ENCODE data around the gene LCLAT1. TPM values are rescaled to one million over a fixed set of nuclear protein-coding genes. Genes with fewer than 3 reads are reported as not detected.

The LCLAT1 gene
- polyA plus RNA-seq, 4 donors = 1.6 to 18.3 (median 7.1) TPM

DNA sequence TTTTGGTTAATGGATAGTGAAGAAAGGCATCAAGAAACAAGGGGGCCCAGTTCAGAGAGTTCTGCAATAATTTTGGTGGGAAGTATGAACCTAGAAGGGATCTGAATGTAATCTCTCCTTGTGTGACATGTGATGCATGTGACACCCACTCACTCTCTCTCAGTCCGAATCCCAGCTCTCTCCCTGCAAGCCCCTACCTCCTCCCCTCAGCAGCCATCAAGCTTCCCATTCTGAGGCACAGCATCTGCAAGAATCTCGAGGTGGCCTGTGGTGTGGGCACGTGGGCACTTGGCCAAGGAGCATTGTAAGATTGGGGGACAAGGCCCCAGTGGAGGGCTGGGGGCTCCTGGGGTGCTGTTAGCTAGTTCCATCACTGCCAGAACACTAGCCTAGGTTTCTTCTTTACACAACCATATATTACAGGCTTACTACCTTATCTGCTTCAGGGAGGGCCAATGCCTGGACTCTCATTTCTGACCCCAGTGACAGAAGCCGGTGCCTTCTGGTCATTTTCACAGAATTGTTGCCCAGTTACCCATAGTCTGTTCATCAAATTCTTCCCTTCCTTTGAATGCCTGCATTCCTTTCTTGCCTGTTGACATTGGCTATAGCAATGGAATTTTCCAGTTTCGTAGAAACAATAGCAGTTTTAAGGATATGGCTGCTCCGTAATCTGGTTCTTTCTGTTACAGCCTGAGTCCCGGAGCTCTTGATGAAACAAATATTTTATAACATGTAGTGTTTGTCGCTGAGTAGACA is 13.3 kb upstream of the LCLAT1 start:
- WGBS, 3 donors = 84 to 89% (median 86%) methylated on average over 8 of the region's 8 CpGs
- no peak for FAIRE-seq
- no peaks in the 10 kb centered on the region for H3K36me3 ChIP-seq (ENCODE audit: control insufficient read depth in 3 of 3, insufficient read depth in 2 of 3, low read depth in 1 of 3, low read length in 3 of 3)

DNA sequence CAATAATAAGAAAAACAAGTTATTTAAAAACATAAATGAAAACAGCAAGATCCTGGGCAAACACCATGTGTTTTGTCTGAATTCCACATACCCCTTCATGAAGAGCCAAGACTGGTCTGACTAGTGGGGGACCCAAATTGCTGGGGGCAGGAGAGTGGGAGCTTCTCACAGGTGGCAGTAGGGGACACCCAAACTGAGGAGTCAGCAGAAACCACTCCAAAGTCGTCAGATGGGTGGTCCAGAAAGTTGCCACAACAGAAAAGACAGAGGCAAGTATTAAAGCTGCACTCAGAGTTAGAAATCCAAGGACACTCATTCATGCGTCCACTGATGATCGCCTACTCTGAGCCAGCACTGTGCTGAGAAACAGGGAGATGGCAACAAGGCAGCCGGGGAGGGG is 12.3 kb upstream of the LCLAT1 start:
- Histone ChIP-seq H3K27ac (ENCODE audit: low read depth in 1 of 3, low read length in 2 of 3) (no peak overlapping the region), H3K4me3 (ENCODE audit: low read depth in 1 of 3, low read length in 3 of 3) (no peak overlapping the region), H3K27me3 (ENCODE audit: control insufficient read depth in 3 of 3, insufficient read depth in 3 of 3, low read length in 3 of 3) (no peaks in the 10 kb centered on the region), H3K9me3 (ENCODE audit: control insufficient read depth in 2 of 2, insufficient read depth in 1 of 2, low read depth in 1 of 2, low read length in 1 of 2) (peaks cover 0 to 3% of the 10 kb centered on the region in 2 donors), H3K36me3 (ENCODE audit: control insufficient read depth in 3 of 3, insufficient read depth in 2 of 3, low read depth in 1 of 3, low read length in 3 of 3) (no peaks in the 10 kb centered on the region), H3K4me1 (ENCODE audit: control insufficient read depth in 3 of 3, insufficient read depth in 2 of 3, low read depth in 1 of 3, low read length in 2 of 3) (no peaks in the 10 kb centered on the region)
- no peak for FAIRE-seq
- no peak for DNase-seq
- 92 to 96% (median 94%) methylated on average over 4 of the region's 4 CpGs for WGBS, 3 donors

More for the DNA sequence above, 13.3 kb upstream of the LCLAT1 start:
- DNase-seq = no peak
- Histone ChIP-seq H3K27ac (ENCODE audit: low read depth in 1 of 3, low read length in 2 of 3) (no peak overlapping the region), H3K27me3 (ENCODE audit: control insufficient read depth in 3 of 3, insufficient read depth in 3 of 3, low read length in 3 of 3) (no peaks in the 10 kb centered on the region), H3K4me1 (ENCODE audit: control insufficient read depth in 3 of 3, insufficient read depth in 2 of 3, low read depth in 1 of 3, low read length in 2 of 3) (no peaks in the 10 kb centered on the region), H3K4me3 (ENCODE audit: low read depth in 1 of 3, low read length in 3 of 3) (no peak overlapping the region), H3K9me3 (ENCODE audit: control insufficient read depth in 2 of 2, insufficient read depth in 1 of 2, low read depth in 1 of 2, low read length in 1 of 2) (peaks cover 0 to 3% of the 10 kb centered on the region in 2 donors)

DNA sequence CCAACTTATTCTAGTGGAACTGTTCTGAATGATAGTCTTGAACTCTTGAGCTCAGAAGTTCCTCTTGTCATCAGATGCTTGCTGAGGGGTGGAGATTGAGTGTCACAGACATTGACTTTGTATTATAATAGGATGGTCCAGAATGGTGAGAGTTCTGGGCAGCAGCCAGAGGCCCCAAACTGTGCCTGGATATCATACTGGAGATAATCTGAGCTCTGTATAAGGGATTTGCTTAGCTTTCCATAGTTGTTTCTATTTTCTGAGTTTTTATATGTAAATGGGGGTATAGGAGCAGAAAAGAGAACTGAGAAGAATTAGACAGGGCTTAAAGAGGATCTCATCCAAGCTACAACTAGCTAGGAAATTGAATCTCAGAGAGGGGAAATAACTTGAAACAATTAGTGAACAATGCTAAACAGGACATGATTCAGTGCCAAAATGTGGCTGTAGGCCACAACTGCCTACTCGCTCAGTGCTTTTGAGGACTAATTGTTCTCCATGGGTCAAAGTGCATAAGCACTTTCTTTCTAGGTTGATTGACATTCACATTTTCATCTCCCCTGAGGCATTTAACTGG is 10.1 kb upstream of the LCLAT1 start:
- H3K27ac ChIP-seq (ENCODE audit: low read depth in 1 of 3, low read length in 2 of 3) = no peak overlapping the region
- peaks cover 0 to 3% of the 10 kb centered on the region in 2 donors for H3K9me3 ChIP-seq (ENCODE audit: control insufficient read depth in 2 of 2, insufficient read depth in 1 of 2, low read depth in 1 of 2, low read length in 1 of 2)
- no peaks in the 10 kb centered on the region for H3K27me3 ChIP-seq (ENCODE audit: control insufficient read depth in 3 of 3, insufficient read depth in 3 of 3, low read length in 3 of 3)
- no peak overlapping the region for H3K4me3 ChIP-seq (ENCODE audit: low read depth in 1 of 3, low read length in 3 of 3)
- FAIRE-seq = no peak
- DNase-seq = peak in 1 of 2 donors; percentile 40
- H3K4me1 ChIP-seq (ENCODE audit: control insufficient read depth in 3 of 3, insufficient read depth in 2 of 3, low read depth in 1 of 3, low read length in 2 of 3) = no peaks in the 10 kb centered on the region
- H3K36me3 ChIP-seq (ENCODE audit: control insufficient read depth in 3 of 3, insufficient read depth in 2 of 3, low read depth in 1 of 3, low read length in 3 of 3) = no peaks in the 10 kb centered on the region
- 17 to 51% (median 27%) methylated on average over 1 of the region's 1 CpG for WGBS, 3 donors

DNA sequence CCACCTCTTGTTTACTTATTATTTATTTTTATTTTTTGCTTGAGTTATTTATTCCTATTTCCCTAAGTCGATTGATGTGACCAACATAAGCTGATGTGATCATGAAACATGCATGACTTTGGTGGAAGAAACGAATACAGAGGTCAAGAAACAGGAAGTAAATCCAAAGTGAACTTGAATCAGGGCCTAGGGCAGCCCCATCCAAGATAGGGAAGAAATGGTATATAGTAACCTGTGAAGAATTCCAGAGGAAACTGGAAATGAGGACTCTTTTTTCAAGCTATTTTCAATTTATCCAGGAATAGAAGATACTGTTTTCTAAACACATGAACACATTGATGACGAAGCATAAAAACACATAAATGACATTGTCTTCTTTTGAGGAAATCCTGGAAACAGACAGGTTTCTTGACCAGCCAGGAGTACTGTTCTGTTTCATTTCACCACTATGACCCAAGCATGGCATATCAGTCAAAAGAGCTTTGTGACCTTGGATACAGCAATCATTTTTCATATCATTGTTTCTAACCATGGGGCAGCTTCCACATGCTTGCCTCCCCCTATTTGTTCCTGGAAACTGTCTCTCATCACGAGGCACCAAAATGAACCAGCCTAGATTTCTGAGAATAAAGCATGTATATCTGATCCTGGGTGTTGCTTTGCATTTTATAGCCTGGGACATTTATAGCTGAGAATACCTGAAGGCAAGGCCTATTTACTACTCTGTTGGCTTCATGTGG is 9.1 kb upstream of the LCLAT1 start:
- Histone ChIP-seq H3K36me3 (ENCODE audit: control insufficient read depth in 3 of 3, insufficient read depth in 2 of 3, low read depth in 1 of 3, low read length in 3 of 3) (no peaks in the 10 kb centered on the region), H3K9me3 (ENCODE audit: control insufficient read depth in 2 of 2, insufficient read depth in 1 of 2, low read depth in 1 of 2, low read length in 1 of 2) (peaks cover 0 to 3% of the 10 kb centered on the region in 2 donors), H3K4me1 (ENCODE audit: control insufficient read depth in 3 of 3, insufficient read depth in 2 of 3, low read depth in 1 of 3, low read length in 2 of 3) (no peaks in the 10 kb centered on the region), H3K4me3 (ENCODE audit: low read depth in 1 of 3, low read length in 3 of 3) (no peak overlapping the region), H3K27ac (ENCODE audit: low read depth in 1 of 3, low read length in 2 of 3) (no peak overlapping the region), H3K27me3 (ENCODE audit: control insufficient read depth in 3 of 3, insufficient read depth in 3 of 3, low read length in 3 of 3) (no peaks in the 10 kb centered on the region)
- DNase-seq (no peak), FAIRE-seq (no peak)
- 70 to 74% (median 70%) methylated on average over 4 of the region's 4 CpGs for WGBS, 3 donors

DNA sequence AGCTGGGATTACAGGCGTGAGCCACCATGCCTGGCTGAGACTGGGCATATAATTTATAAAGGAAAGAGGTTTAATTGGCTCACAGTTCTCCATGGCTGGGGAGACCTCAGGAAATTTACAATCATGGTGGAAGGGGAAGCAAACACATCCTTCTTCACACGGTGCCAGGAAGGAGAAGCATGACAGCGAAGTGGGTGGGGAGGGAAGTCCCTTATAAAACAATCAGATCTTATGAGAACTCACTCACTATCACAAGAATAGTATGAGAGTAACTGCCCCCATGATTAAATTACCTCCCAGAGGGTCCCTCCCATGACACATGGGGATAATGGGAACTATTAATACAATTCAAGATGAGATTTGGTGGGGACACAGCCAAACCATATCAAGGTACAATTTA is 7.8 kb upstream of the LCLAT1 start:
- 80 to 96% (median 92%) methylated on average over 3 of the region's 3 CpGs for WGBS, 3 donors
- no peaks in the 10 kb centered on the region for H3K36me3 ChIP-seq (ENCODE audit: control insufficient read depth in 3 of 3, insufficient read depth in 2 of 3, low read depth in 1 of 3, low read length in 3 of 3)
- H3K27me3 ChIP-seq (ENCODE audit: control insufficient read depth in 3 of 3, insufficient read depth in 3 of 3, low read length in 3 of 3) = no peaks in the 10 kb centered on the region
- no peaks in the 10 kb centered on the region for H3K4me1 ChIP-seq (ENCODE audit: control insufficient read depth in 3 of 3, insufficient read depth in 2 of 3, low read depth in 1 of 3, low read length in 2 of 3)
- no peak overlapping the region for H3K27ac ChIP-seq (ENCODE audit: low read depth in 1 of 3, low read length in 2 of 3)
- no peak overlapping the region for H3K4me3 ChIP-seq (ENCODE audit: low read depth in 1 of 3, low read length in 3 of 3)
- DNase-seq (no peak), FAIRE-seq (no peak)
- peaks cover 0 to 3% of the 10 kb centered on the region in 2 donors for H3K9me3 ChIP-seq (ENCODE audit: control insufficient read depth in 2 of 2, insufficient read depth in 1 of 2, low read depth in 1 of 2, low read length in 1 of 2)

DNA sequence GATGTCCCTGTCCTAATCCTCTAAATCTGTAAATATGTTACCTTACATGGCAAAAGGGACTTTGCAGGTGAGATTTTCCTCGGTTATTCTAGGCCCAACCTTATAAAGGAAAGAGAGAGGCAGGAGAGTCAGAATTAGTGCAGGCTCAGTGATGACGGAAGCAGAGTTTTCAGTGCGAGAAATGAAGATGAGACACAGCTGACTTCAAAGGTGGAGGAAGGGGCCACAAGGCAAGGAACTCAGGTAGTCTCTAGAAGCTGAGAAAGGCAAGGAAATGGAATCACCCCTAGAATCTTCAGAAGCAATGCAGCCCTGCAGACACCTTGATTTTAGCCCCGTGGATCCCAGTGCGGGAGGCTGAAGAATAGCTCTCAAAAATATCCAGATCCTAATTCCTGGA is 7.2 kb upstream of the LCLAT1 start:
- no peaks in the 10 kb centered on the region for H3K36me3 ChIP-seq (ENCODE audit: control insufficient read depth in 3 of 3, insufficient read depth in 2 of 3, low read depth in 1 of 3, low read length in 3 of 3)
- DNase-seq (no peak), FAIRE-seq (no peak)
- no peaks in the 10 kb centered on the region for H3K27me3 ChIP-seq (ENCODE audit: control insufficient read depth in 3 of 3, insufficient read depth in 3 of 3, low read length in 3 of 3)
- 92 to 93% (median 93%) methylated on average over 5 of the region's 5 CpGs for WGBS, 3 donors
- H3K4me3 ChIP-seq (ENCODE audit: low read depth in 1 of 3, low read length in 3 of 3) = no peak overlapping the region
- H3K9me3 ChIP-seq (ENCODE audit: control insufficient read depth in 2 of 2, insufficient read depth in 1 of 2, low read depth in 1 of 2, low read length in 1 of 2) = peaks cover 0 to 3% of the 10 kb centered on the region in 2 donors
- H3K4me1 ChIP-seq (ENCODE audit: control insufficient read depth in 3 of 3, insufficient read depth in 2 of 3, low read depth in 1 of 3, low read length in 2 of 3) = no peaks in the 10 kb centered on the region
- H3K27ac ChIP-seq (ENCODE audit: low read depth in 1 of 3, low read length in 2 of 3) = no peak overlapping the region

DNA sequence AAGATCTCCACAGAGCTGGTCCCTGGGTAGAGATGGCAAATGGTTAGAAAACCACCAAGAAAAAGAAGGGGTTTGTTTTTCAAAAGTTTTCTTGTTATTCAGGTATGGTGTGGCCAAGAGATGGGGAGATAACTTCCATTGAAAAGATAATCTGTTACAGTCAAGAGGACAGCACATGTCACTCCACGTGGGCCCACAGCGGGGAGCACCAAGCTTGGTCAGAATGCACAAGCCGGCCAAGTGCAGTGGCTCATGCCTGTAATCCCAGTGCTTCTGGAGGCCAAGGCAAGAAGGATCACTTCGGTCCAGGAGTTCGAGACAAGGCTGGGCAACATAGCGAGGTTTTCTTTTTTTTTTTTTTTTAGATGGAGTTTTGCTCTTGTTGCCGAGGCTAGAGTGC is 6.0 kb upstream of the LCLAT1 start:
- H3K36me3 ChIP-seq (ENCODE audit: control insufficient read depth in 3 of 3, insufficient read depth in 2 of 3, low read depth in 1 of 3, low read length in 3 of 3) = no peaks in the 10 kb centered on the region
- no peak for DNase-seq
- H3K9me3 ChIP-seq (ENCODE audit: control insufficient read depth in 2 of 2, insufficient read depth in 1 of 2, low read depth in 1 of 2, low read length in 1 of 2) = no peaks in the 10 kb centered on the region
- H3K27me3 ChIP-seq (ENCODE audit: control insufficient read depth in 3 of 3, insufficient read depth in 3 of 3, low read length in 3 of 3) = no peaks in the 10 kb centered on the region
- H3K4me3 ChIP-seq (ENCODE audit: low read depth in 1 of 3, low read length in 3 of 3) = no peak overlapping the region
- FAIRE-seq = no peak
- H3K4me1 ChIP-seq (ENCODE audit: control insufficient read depth in 3 of 3, insufficient read depth in 2 of 3, low read depth in 1 of 3, low read length in 2 of 3) = no peaks in the 10 kb centered on the region
- 94 to 96% (median 95%) methylated on average over 6 to 7 of the region's 7 CpGs for WGBS, 3 donors
- H3K27ac ChIP-seq (ENCODE audit: low read depth in 1 of 3, low read length in 2 of 3) = no peak overlapping the region

DNA sequence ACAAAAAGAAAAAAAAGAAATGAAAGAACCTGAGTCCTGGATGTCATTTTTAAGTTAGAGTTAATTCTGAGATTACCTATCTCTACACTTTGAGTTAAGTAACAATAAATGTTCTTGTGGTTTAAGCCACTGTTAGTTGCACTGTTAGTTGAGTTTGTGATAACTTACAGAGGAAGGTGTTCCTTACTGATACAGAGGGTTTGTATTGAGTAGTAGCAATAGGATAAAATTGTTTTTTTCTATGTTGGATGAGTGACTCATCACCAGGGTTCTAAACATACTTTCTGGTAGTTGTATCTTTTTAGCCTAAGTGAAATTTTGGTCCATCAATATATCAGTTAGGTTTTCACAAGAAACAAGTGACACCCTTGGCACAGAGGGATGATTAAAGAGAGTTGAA is 4.0 kb upstream of the LCLAT1 start:
- H3K27me3 ChIP-seq (ENCODE audit: control insufficient read depth in 3 of 3, insufficient read depth in 3 of 3, low read length in 3 of 3) = no peaks in the 10 kb centered on the region
- no peak overlapping the region for H3K4me3 ChIP-seq (ENCODE audit: low read depth in 1 of 3, low read length in 3 of 3)
- DNase-seq (no peak), FAIRE-seq (no peak)
- H3K36me3 ChIP-seq (ENCODE audit: control insufficient read depth in 3 of 3, insufficient read depth in 2 of 3, low read depth in 1 of 3, low read length in 3 of 3) = no peaks in the 10 kb centered on the region
- H3K27ac ChIP-seq (ENCODE audit: low read depth in 1 of 3, low read length in 2 of 3) = no peak overlapping the region
- H3K9me3 ChIP-seq (ENCODE audit: control insufficient read depth in 2 of 2, insufficient read depth in 1 of 2, low read depth in 1 of 2, low read length in 1 of 2) = no peaks in the 10 kb centered on the region
- H3K4me1 ChIP-seq (ENCODE audit: control insufficient read depth in 3 of 3, insufficient read depth in 2 of 3, low read depth in 1 of 3, low read length in 2 of 3) = peaks cover 0 to 6% (median 0%) of the 10 kb centered on the region in 3 donors
